ENCODE measurements around the gene IGSF21.

Gene IGSF21

DNA sequence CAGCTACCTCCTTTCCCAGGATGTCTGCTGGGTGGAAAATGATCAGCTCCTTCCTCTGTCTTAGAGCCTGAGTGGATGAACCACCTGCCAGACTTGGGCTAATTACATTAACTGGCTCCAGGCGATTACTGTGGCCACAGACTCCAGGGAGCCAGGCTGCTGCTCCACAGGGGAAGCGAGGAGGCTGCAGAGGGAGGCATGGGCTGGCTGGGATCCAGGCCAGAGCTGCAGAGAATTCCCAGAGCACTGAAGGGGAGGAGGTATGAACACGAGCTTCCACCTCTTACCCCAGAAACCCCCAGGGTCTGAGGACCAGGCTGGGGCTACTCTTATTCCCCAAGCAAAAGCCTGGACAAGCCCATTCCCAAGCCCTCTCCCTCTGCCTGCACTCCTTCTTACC, 237.2 kb downstream of the IGSF21 start:
- no peak for DNase-seq (ENCODE audit: low read depth in 2 of 2)
- H3K4me3 ChIP-seq (replicated peaks in 1 of 2; ENCODE audit: low read depth in 2 of 2, low read length in 2 of 2), result no peak overlapping the region
- TF ChIP-seq, protein P1, sequence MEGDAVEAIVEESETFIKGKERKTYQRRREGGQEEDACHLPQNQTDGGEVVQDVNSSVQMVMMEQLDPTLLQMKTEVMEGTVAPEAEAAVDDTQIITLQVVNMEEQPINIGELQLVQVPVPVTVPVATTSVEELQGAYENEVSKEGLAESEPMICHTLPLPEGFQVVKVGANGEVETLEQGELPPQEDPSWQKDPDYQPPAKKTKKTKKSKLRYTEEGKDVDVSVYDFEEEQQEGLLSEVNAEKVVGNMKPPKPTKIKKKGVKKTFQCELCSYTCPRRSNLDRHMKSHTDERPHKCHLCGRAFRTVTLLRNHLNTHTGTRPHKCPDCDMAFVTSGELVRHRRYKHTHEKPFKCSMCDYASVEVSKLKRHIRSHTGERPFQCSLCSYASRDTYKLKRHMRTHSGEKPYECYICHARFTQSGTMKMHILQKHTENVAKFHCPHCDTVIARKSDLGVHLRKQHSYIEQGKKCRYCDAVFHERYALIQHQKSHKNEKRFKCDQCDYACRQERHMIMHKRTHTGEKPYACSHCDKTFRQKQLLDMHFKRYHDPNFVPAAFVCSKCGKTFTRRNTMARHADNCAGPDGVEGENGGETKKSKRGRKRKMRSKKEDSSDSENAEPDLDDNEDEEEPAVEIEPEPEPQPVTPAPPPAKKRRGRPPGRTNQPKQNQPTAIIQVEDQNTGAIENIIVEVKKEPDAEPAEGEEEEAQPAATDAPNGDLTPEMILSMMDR (IDR thresholded peaks at IDR 0.05; ENCODE audit: low read depth, low read length), result no peak

DNA sequence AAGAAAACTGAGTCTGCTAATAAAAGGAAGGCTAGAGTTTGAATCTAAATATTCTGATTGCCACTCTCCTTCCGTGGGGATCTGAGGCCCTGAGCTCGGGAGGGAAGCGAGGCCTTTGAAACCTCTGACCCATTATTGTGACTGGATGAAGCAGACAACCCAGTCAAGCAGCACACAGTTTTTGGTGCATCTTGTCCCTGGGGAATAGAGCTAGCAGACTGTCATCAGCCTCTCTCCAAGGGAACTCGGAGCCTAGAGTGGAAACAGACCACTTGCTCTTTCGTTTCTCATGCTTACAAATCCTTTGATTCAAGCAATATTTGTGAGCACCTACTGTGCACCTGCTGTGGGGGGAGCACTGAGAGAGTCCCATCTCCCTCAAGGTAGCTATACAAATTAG, 240.0 kb downstream of the IGSF21 start:
- TF ChIP-seq, protein P1 (IDR thresholded peaks at IDR 0.05; ENCODE audit: low read depth, low read length), result no peak
- DNase-seq (ENCODE audit: low read depth in 2 of 2), result no peak
- no peak overlapping the region for H3K4me3 ChIP-seq (replicated peaks in 1 of 2; ENCODE audit: low read depth in 2 of 2, low read length in 2 of 2)

DNA sequence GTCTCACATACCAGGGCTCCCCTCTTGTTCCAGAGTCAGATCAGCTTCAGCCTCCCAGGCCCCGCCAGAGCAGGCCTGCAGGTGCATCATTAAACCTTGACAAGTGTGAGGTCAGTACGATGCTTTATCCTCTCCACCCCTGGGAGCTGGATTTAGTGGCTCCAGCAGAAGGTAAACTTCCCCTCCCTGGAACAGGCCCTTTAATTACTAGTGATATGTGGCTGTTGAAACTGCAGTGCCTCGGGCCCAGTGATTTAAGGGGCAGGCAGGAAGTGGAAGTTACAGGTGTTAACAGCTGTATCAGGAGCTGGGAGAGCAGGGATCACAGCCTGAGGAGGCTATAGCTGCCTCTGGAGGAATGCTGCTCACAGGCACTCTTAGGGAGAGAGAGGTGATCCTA, 240.8 kb downstream of the IGSF21 start:
- DNase-seq (ENCODE audit: low read depth in 2 of 2), result no peak
- TF ChIP-seq, protein P1 (IDR thresholded peaks at IDR 0.05; ENCODE audit: low read depth, low read length), result no peak
- H3K4me3 ChIP-seq (replicated peaks in 1 of 2; ENCODE audit: low read depth in 2 of 2, low read length in 2 of 2), result no peak overlapping the region

DNA sequence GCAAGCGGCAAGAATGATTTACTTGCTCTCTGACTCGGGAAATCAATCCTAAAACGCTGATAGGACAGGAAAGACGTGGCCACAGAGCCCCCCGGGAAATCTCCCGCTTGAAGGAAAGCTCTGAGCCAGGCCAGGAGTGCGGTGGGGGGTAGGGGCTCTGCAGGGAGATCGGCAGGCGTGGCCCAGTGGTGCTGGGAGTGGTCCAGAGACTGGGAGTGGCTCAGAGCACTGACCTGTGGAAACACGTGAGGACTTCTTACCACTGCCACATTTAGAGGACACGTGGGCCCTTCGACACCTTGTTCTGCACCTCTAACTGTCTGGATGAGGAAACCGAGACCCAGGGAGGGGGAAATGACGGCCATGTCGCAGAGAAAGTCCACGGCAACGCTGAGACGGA, 243.1 kb downstream of the IGSF21 start:
- TF ChIP-seq, protein P1 (IDR thresholded peaks at IDR 0.05; ENCODE audit: low read depth, low read length), result no peak
- no peak for DNase-seq (ENCODE audit: low read depth in 2 of 2)
- H3K4me3 ChIP-seq (replicated peaks in 1 of 2; ENCODE audit: low read depth in 2 of 2, low read length in 2 of 2), result no peak overlapping the region

DNA sequence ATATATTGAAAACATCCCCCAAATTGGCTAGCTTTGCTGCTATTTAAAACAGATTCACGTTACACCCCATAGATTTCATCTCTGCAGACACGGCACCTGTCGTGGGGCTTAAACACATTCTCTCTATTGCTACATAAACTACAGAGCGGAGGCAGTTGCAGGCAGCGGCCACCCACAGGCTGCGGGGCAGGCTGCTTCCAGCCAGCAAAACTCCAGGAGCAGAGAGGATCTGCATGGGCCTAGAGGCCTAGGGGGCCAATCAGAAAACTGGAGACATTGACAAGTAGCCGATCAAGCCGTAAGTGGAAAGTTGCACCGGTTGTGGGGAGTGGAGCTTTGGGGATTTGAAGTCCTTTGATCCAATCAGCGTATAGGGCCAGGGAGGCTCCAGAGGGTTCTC, 244.1 kb downstream of the IGSF21 start:
- TF ChIP-seq, protein P1 (IDR thresholded peaks at IDR 0.05; ENCODE audit: low read depth, low read length), result no peak
- DNase-seq (ENCODE audit: low read depth in 2 of 2), result no peak
- H3K4me3 ChIP-seq (replicated peaks in 1 of 2; ENCODE audit: low read depth in 2 of 2, low read length in 2 of 2), result no peak overlapping the region

DNA sequence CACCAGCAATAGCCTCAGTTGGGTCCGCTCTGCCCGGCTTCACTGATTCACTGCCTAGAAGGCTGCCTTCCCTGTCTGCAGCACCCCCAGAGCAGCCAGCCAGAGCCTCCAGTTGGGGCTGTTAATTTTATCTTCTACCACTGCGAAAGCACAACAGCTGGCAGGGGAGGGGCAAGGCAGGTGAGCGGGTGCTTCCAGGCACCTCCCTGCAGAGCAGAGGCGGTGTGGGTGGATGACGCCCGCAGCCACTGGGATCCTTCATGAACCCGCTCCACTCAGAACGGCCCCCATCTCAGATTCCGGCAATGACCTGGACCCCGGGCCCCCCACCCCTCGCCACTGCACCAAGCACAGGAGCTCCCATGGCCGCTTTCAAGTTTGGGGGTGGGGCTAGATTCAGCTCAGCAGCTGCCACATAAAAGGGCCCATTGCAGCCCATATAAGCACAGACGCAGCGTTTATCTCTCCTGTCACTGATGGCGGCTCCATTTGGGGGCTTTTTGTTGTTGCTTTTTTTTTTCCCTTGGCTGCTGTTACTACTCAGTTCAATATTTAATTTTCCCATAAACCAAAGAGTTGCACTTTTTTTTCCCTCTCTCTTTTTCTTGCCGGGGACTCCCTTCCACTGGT, 245.2 kb downstream of the IGSF21 start:
- TF ChIP-seq, protein P1 (IDR thresholded peaks at IDR 0.05; ENCODE audit: low read depth, low read length), result no peak
- H3K4me3 ChIP-seq (replicated peaks in 1 of 2; ENCODE audit: low read depth in 2 of 2, low read length in 2 of 2), result no peak overlapping the region
- no peak for DNase-seq (ENCODE audit: low read depth in 2 of 2)

DNA sequence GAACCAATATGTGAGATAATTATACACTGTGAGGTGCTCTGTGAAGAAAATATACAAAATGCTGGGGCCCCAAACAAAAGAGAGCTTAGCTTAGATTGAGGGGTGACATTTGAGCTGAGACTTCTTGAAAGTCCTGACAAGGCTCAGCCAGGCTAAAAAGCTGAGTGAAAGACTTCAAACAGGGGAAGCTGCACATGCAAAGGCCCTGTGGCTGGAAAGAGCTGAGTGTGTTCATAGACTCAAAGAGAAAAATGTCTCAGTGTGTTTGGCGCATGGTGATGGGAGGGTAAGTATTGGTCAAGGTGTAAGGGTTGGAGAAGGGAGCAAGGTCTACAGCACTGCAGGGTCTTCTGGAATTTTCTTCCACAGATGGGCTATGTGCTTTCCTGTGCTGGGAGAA, 245.9 kb downstream of the IGSF21 start:
- DNase-seq (ENCODE audit: low read depth in 2 of 2), result no peak
- H3K4me3 ChIP-seq (replicated peaks in 1 of 2; ENCODE audit: low read depth in 2 of 2, low read length in 2 of 2), result no peak overlapping the region
- TF ChIP-seq, protein P1 (IDR thresholded peaks at IDR 0.05; ENCODE audit: low read depth, low read length), result no peak

All from cardiac fibroblast (primary cell).